ENCODE results near the gene KCND1. TPM values are rescaled to one million over a fixed set of nuclear protein-coding genes. Genes with fewer than 3 reads are reported as not detected.
A peak's percentile ranks its signal among the peaks of the same experiment; 100 is the strongest.

The KCND1 gene
- total and polyA plus RNA-seq, 7 experiments from 2014 or later = 0.07 to 5.8 (median 1.9) TPM; not detected in 1

GRCh38 chrX:48938721-48939425 is 32.8 kb downstream of the KCND1 start:
- ATAC-seq (peak; percentile 67), DNase-seq (peak in 8 of 9 donors; percentile 59 to 87 (median 76))
- POLR2A ChIA-PET = interaction anchor here (0.6 to 12.3 kb wide), 11 partner anchors 11 to 1571 kb away, joined by 3 to 432 read pairs (median 11); partner anchors contain the start of genes HDAC6, OTUD5, PIM2 and PQBP1
- Mint-ChIP-seq H3K9me3 (peaks cover 0 to 4% (median 0%) of the 10 kb centered on the region in 11 donors), H3K36me3 (peaks cover 0 to 51% (median 16%) of the 10 kb centered on the region in 5 donors), H3K27me3 (peaks cover 0 to 3% (median 0%) of the 10 kb centered on the region in 5 donors), H3K4me1 (peaks cover 42 to 98% (median 88%) of the 10 kb centered on the region in 7 donors), H3K4me3 (peak overlapping the region; percentile 78 to 96 (median 88)), H3K27ac (peak overlapping the region; percentile 96 to 99 (median 99))
- Histone ChIP-seq H3K4me1 (ENCODE audit: control insufficient read depth in 2 of 2, insufficient read depth in 2 of 2, low read length in 2 of 2) (peaks cover 78% of the 10 kb centered on the region in 2 donors), H3K27me3 (ENCODE audit: control insufficient read depth in 2 of 2, insufficient read depth in 2 of 2, low read length in 2 of 2) (no peaks in the 10 kb centered on the region), H3K27ac (ENCODE audit: low read depth, low read length) (peak overlapping the region; percentile 97), H3K9me3 (ENCODE audit: control insufficient read depth in 2 of 3, low read length in 3 of 3) (no peaks in the 10 kb centered on the region), H3K36me3 (ENCODE audit: control insufficient read depth in 2 of 3, insufficient read depth in 3 of 3, low read length in 3 of 3) (peaks cover 0 to 7% (median 0%) of the 10 kb centered on the region in 3 experiments), H3K4me3 (ENCODE audit: low read length) (peak overlapping the region; percentile 55)
- CTCF ChIA-PET = interaction anchor here (0.7 to 2.0 kb wide), 4 partner anchors 20 to 291 kb away, joined by 3 to 6 read pairs (median 4); partner anchors contain the start of gene PIM2
- intact Hi-C loops (cut with micrococcal nuclease) = loop anchor here (5.0 kb wide), 3 partner anchors 137 to 342 kb away; partner anchors contain the start of genes HDAC6 (in 1 of the 2) and WDR13 (in 1 of the 2)

- Mint-ChIP-seq H3K36me3 (peaks cover 0 to 52% (median 25%) of the 10 kb centered on the region in 5 donors), H3K4me1 (peaks cover 36 to 91% (median 80%) of the 10 kb centered on the region in 7 donors), H3K27me3 (peaks cover 0 to 3% (median 0%) of the 10 kb centered on the region in 5 donors), H3K27ac (peak overlapping the region; percentile 96 to 99 (median 99)), H3K9me3 (peaks cover 0 to 4% (median 0%) of the 10 kb centered on the region in 11 donors), H3K4me3 (peak overlapping the region; percentile 78 to 96 (median 88))
- Histone ChIP-seq H3K4me1 (ENCODE audit: control insufficient read depth in 2 of 2, insufficient read depth in 2 of 2, low read length in 2 of 2) (peaks cover 69 to 80% of the 10 kb centered on the region in 2 donors), H3K9me3 (ENCODE audit: control insufficient read depth in 2 of 3, low read length in 3 of 3) (no peaks in the 10 kb centered on the region), H3K36me3 (ENCODE audit: control insufficient read depth in 2 of 3, insufficient read depth in 3 of 3, low read length in 3 of 3) (peaks cover 0 to 8% (median 5%) of the 10 kb centered on the region in 3 experiments), H3K4me3 (ENCODE audit: low read length) (peak overlapping the region; percentile 70), H3K27me3 (ENCODE audit: control insufficient read depth in 2 of 2, insufficient read depth in 2 of 2, low read length in 2 of 2) (no peaks in the 10 kb centered on the region), H3K27ac (ENCODE audit: low read depth, low read length) (peak overlapping the region; percentile 97)
- DNase-seq = peak; percentile 59 to 96 (median 92)
- POLR2A ChIA-PET = interaction anchor here (0.7 to 12.3 kb wide), 13 partner anchors 9 to 306 kb away, joined by 3 to 432 read pairs (median 8); partner anchors contain the start of genes HDAC6, OTUD5, PIM2 and PQBP1
- CTCF ChIA-PET = interaction anchor here (0.6 to 3.0 kb wide), 13 partner anchors 9 to 289 kb away, joined by 3 to 14 read pairs (median 7); partner anchors contain the start of genes PQBP1, SLC35A2 and TIMM17B
- peak; percentile 75 for ATAC-seq
- intact Hi-C loops (cut with micrococcal nuclease) = loop anchor here (1.0 to 5.0 kb wide), 11 partner anchors 8 to 340 kb away; partner anchors contain the start of genes PIM2 (in 2 of the 2), PQBP1 (in 2 of the 2), TIMM17B (in 2 of the 2) and HDAC6 (in 1 of the 2)
These were observed 34.4 kb downstream of the KCND1 start for GRCh38 chrX:48937054-48937907.

- Histone ChIP-seq H3K36me3 (ENCODE audit: control insufficient read depth in 2 of 3, insufficient read depth in 3 of 3, low read length in 3 of 3) (peaks cover 0 to 8% (median 5%) of the 10 kb centered on the region in 3 experiments), H3K27me3 (ENCODE audit: control insufficient read depth in 2 of 2, insufficient read depth in 2 of 2, low read length in 2 of 2) (no peaks in the 10 kb centered on the region), H3K4me3 (ENCODE audit: low read length) (peak overlapping the region; percentile 70), H3K9me3 (ENCODE audit: control insufficient read depth in 2 of 3, low read length in 3 of 3) (no peaks in the 10 kb centered on the region), H3K27ac (ENCODE audit: low read depth, low read length) (peak overlapping the region; percentile 97), H3K4me1 (ENCODE audit: control insufficient read depth in 2 of 2, insufficient read depth in 2 of 2, low read length in 2 of 2) (peaks cover 63 to 73% of the 10 kb centered on the region in 2 donors)
- ATAC-seq (no peak), DNase-seq (no peak)
- ChIA-PET CTCF (interaction anchor here (0.6 to 3.0 kb wide), 11 partner anchors 9 to 288 kb away, joined by 3 to 14 read pairs (median 7); partner anchors contain the start of gene SLC35A2), POLR2A (interaction anchor here (1.0 to 12.3 kb wide), 11 partner anchors 8 to 218 kb away, joined by 4 to 432 read pairs (median 11); partner anchors contain the start of genes HDAC6, OTUD5, PIM2 and PQBP1)
- Mint-ChIP-seq H3K4me1 (peaks cover 30 to 84% (median 72%) of the 10 kb centered on the region in 7 donors), H3K9me3 (peaks cover 0 to 4% (median 0%) of the 10 kb centered on the region in 11 donors), H3K27ac (peak overlapping the region; percentile 96 to 99 (median 99)), H3K27me3 (peaks cover 0 to 3% (median 0%) of the 10 kb centered on the region in 5 donors), H3K4me3 (peak overlapping the region; percentile 78 to 96 (median 88)), H3K36me3 (peaks cover 0 to 46% (median 25%) of the 10 kb centered on the region in 5 donors)
- intact Hi-C loops (cut with micrococcal nuclease) = loop anchor here (1.0 to 5.0 kb wide), 11 partner anchors 9 to 339 kb away; partner anchors contain the start of genes PIM2 (in 2 of the 2), PQBP1 (in 2 of the 2), TIMM17B (in 2 of the 2) and HDAC6 (in 1 of the 2)
These were observed 35.1 kb downstream of the KCND1 start for GRCh38 chrX:48936429-48937053.

- H3K36me3 ChIP-seq (ENCODE audit: control insufficient read depth in 2 of 3, insufficient read depth in 3 of 3, low read length in 3 of 3) = peaks cover 0 to 12% (median 8%) of the 10 kb centered on the region in 3 experiments
- intact Hi-C loops (cut with micrococcal nuclease) = loop anchor here (5.0 kb wide), 3 partner anchors 133 to 338 kb away; partner anchors contain the start of genes HDAC6 (in 1 of the 2) and WDR13 (in 1 of the 2)
- Mint-ChIP-seq H3K27ac (peak overlapping the region; percentile 80 to 99 (median 98)), H3K9me3 (peaks cover 0 to 4% (median 0%) of the 10 kb centered on the region in 11 donors), H3K36me3 (peaks cover 0 to 44% (median 28%) of the 10 kb centered on the region in 5 donors), H3K4me1 (peaks cover 28 to 77% (median 65%) of the 10 kb centered on the region in 7 donors), H3K27me3 (peaks cover 0 to 3% (median 0%) of the 10 kb centered on the region in 5 donors), H3K4me3 (peak overlapping the region in 9 of 10 donors; percentile 6 to 96 (median 59))
- DNase-seq (no peak), ATAC-seq (no peak)
- no peaks in the 10 kb centered on the region for H3K9me3 ChIP-seq (ENCODE audit: control insufficient read depth in 2 of 3, low read length in 3 of 3)
- ChIA-PET POLR2A (interaction anchor here (1.0 to 3.7 kb wide), 3 partner anchors 13 to 16 kb away, joined by 4 to 18 read pairs (median 11); no protein-coding TSS in a partner anchor), CTCF (no interaction called here)
- peaks cover 53 to 62% of the 10 kb centered on the region in 2 donors for H3K4me1 ChIP-seq (ENCODE audit: control insufficient read depth in 2 of 2, insufficient read depth in 2 of 2, low read length in 2 of 2)
- no peak overlapping the region for H3K4me3 ChIP-seq (ENCODE audit: low read length)
- H3K27me3 ChIP-seq (ENCODE audit: control insufficient read depth in 2 of 2, insufficient read depth in 2 of 2, low read length in 2 of 2) = no peaks in the 10 kb centered on the region
- H3K27ac ChIP-seq (ENCODE audit: low read depth, low read length) = peak overlapping the region; percentile 78
These were observed 36.4 kb downstream of the KCND1 start for GRCh38 chrX:48935301-48935670.

GRCh38 chrX:48934581-48935300 is 36.9 kb downstream of the KCND1 start:
- intact Hi-C loops (cut with micrococcal nuclease) = loop anchor here (5.0 kb wide), 3 partner anchors 132 to 337 kb away; partner anchors contain the start of genes HDAC6 (in 1 of the 2) and WDR13 (in 1 of the 2)
- POLR2A ChIA-PET = interaction anchor here (0.7 to 3.7 kb wide), 4 partner anchors 12 to 17 kb away, joined by 4 to 18 read pairs (median 8); no protein-coding TSS in a partner anchor
- H3K27ac ChIP-seq (ENCODE audit: low read depth, low read length) = peak overlapping the region; percentile 78
- peak overlapping the region; percentile 80 to 99 (median 98) for H3K27ac Mint-ChIP-seq
- H3K27me3 ChIP-seq (ENCODE audit: control insufficient read depth in 2 of 2, insufficient read depth in 2 of 2, low read length in 2 of 2) = no peaks in the 10 kb centered on the region
- peaks cover 0 to 45% (median 29%) of the 10 kb centered on the region in 5 donors for H3K36me3 Mint-ChIP-seq
- H3K4me3 ChIP-seq (ENCODE audit: low read length) = no peak overlapping the region
- peaks cover 0 to 4% (median 0%) of the 10 kb centered on the region in 11 donors for H3K9me3 Mint-ChIP-seq
- H3K4me3 Mint-ChIP-seq = peak overlapping the region; percentile 50 to 96 (median 64)
- peak in 8 of 9 donors; percentile 29 to 79 (median 70) for DNase-seq
- H3K4me1 Mint-ChIP-seq = peaks cover 28 to 72% (median 62%) of the 10 kb centered on the region in 7 donors
- peaks cover 0 to 15% (median 8%) of the 10 kb centered on the region in 3 experiments for H3K36me3 ChIP-seq (ENCODE audit: control insufficient read depth in 2 of 3, insufficient read depth in 3 of 3, low read length in 3 of 3)
- CTCF ChIA-PET = no interaction called here
- H3K4me1 ChIP-seq (ENCODE audit: control insufficient read depth in 2 of 2, insufficient read depth in 2 of 2, low read length in 2 of 2) = peaks cover 48 to 56% of the 10 kb centered on the region in 2 donors
- peak; percentile 20 for ATAC-seq
- no peaks in the 10 kb centered on the region for H3K9me3 ChIP-seq (ENCODE audit: control insufficient read depth in 2 of 3, low read length in 3 of 3)
- H3K27me3 Mint-ChIP-seq = peaks cover 0 to 3% (median 0%) of the 10 kb centered on the region in 5 donors
